HG03025 (cell line): ENCODE results near the gene FSD1L.
"Not testable (repeated sequence)": the region's sequence is repeated elsewhere in the genome, so short reads cannot be mapped to it uniquely, and the experiment has no call there.

Experiments
- ATAC-seq: cut with Tn5 transposase; IDR thresholded peaks from one replicate; pipeline ENCODE4 v1.9.1; 2021; ENCODE audit warnings: mild to moderate bottlenecking, moderate library complexity; ENCODE audit not compliant: unreplicated experiment, low FRiP score

Gene FSD1L

DNA sequence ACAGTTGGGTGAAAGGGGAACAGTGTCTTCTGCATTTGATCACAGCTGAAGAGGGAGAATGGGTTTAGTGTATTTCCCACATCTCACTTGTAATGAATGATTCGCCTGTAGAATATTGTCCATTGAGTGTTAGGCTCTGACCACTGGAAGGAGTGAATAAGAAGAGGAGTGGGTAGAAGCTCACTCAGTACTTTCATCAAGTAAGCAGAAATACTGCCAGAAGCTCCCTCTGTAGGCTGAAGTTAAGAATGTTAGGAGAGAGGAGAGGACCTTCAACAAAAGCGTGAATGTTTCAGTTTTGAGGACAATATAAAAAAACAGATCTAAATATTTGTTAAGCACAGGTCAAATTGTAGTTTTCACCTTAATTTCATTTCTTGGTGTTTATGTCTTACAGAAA, 27.5 kb downstream of the FSD1L start:
- ATAC-seq, result no peak

GRCh38 chr9:105479846-105480245, 32.0 kb downstream of the FSD1L start:
- ATAC-seq, result no peak

DNA sequence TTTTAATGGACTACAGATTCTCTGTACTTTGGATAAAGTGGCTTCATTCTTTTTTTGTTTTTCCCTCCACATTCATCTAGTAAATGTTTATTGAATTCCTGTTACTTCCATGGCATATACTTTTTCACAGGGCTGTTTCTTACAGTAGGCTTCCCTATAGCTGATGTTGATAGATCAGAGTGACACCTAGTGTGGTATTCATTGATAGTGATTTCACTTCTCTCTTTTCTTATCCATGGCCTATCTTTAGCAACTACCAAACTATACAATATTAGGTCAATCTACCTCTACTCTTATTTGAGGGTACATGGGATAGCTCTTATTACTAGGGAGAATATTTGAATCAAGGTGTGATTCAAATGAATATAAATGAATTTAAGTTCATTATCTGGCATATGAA, 35.8 kb downstream of the FSD1L start:
- ATAC-seq, result no peak

GRCh38 chr9:105484226-105484625, 36.4 kb downstream of the FSD1L start:
- no peak for ATAC-seq

GRCh38 chr9:105485131-105485530, 37.3 kb downstream of the FSD1L start:
- no peak for ATAC-seq

GRCh38 chr9:105496826-105497225, 49.0 kb downstream of the FSD1L start:
- ATAC-seq, result no peak

- ATAC-seq, result no peak
Observed at GRCh38 chr9:105497704-105498103, 49.9 kb downstream of the FSD1L start.

DNA sequence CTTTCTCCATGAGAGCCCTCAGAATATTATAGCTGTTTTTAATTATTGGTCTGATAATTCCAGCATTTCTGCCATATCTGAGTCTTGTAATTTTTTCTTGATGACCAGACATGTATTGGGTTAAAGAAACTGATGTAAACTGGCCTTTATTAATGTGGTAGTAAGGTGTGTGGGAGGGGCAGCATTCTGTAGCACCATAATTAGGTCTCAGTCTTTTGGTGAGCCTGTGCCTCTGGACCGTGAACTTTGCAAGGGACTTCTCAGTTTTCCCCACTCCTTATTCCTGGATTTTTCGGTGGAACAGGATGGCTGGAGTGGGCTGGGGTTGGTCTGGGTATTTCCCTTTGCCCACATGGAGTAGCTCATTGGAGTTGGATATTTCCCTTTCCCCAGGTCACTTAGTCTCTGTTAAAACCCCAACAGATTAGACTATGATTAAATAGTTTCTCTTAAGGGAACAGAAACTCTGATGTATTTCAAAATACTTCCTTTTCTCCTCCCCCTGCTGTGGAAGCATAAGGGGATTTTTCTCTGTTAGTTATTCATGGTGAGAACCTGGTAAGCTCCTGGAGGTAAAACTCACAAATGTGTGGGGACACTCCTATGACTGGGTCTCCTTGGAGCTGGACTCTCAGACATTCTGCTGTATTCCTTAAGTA, 52.4 kb downstream of the FSD1L start:
- peak; percentile 79 for ATAC-seq

DNA sequence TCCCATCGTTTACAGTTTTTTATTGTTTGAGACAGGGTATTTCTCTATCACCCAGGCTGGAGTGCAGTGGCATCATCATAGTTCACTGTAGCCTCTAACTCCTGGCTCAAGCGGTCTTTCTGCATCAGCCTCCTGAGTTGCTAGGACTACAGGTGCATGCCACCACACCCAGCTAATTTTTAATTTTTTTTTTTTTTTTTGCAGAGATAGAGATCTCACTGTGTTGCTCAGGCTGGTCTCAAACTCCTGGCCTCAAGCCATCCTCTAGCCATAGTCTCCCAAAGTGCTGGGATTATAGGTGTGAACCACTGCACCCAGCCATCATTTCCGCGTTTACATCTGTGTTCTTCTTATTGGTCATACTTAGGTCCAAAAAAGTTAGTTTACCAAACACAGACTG, 53.6 kb downstream of the FSD1L start:
- ATAC-seq, result no peak

DNA sequence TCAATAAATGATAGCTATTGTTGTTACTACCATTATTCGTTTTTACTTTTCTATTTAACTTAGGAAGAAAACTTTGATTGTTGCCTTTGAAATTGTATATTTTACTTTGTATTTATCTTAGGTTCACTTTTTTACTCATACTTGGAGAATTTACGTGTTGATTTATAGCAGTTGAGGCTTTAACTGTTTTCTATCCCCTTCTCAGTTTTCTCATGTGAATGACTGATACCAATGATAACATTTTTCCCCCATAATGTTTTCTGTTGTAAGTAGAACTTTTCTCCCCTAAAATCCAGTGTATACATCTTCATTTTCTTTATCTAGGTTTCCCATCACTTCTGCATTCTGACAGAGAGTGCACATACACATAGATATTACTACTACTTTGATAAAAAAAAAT, 54.4 kb downstream of the FSD1L start:
- ATAC-seq, result no peak

GRCh38 chr9:105503881-105504280, 56.0 kb downstream of the FSD1L start:
- no peak for ATAC-seq

DNA sequence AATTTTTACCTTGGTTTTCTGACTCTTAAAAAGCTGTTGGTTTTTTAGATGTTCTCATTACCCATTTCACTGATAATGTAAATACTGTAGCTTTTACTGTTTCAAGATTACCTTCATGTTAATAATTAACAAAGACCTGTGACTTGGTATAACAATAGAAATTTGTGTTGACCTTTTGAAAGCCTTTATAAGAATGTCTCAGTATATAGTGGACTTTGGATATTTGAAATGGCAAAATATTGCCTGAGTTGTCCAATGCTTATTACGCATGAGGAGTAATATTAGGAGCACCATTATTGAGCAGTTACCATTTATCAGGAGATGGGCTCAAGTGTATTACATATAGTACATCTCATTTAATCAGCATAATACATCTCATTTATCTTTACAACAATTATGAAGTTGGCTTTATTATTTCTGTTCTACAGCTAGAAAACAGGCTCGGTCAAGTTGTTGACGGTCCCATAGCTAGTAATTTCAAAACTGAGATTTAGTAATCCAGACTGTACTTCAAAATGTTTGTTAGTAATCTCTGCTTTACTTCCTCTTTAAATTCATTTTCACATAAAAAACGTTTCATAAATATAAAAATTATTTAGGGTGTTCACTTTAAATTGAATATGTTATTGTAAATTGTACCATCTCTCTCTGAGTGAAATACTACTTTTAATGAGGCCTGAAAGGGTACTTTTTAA, 59.4 kb downstream of the FSD1L start:
- no peak for ATAC-seq

- ATAC-seq, result no peak
Observed at GRCh38 chr9:105508530-105508929, 60.7 kb downstream of the FSD1L start.

GRCh38 chr9:105510024-105510423, 62.2 kb downstream of the FSD1L start:
- ATAC-seq, result no peak

DNA sequence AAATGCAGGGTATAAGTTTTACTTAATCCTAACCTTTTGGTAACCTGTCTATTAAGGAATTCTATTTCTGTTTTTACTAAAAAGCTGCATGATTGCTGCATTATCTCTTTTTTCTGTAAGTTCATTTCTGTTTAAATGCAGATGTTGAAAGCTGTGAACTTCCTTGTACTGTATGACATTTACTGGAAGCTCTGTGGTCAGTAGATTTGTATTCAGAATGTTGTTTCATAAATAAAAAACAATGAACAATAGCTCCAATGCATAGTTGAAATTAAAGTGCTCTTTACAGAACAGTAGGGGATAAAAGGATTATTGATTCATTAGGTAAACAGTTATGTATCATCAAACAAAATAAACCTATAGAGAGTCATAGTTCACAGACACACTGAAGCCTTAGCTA, 63.6 kb downstream of the FSD1L start:
- no peak for ATAC-seq

DNA sequence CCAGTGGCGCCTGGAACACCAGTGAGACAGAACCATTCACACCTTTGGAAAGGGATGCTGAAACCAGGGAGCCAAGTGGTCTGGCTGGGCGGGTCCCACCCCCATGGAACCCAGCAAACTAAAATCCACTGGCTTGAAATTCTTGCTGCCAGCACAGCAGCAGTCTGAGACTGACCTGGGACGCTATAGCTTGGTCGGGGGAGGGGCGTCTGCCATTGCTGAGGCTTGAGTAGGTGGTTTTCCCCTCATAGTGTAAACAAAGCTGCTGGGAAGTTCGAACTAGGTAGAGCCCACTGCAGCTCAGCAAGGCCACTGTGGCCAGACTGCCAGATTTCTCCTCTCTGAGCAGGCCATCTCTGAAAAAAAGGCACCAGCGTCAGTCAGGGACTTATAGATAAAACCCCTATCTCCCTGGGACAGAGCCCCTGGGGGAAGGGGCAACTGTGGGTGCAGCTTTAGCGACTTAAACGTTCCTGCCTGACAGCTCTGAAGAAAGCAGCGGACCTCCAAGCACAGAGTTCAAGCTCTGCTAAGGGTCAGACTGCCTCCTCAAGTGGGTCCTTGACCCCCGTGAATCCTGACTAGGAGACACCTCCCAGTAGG, 68.1 kb downstream of the FSD1L start:
- no peak for ATAC-seq

DNA sequence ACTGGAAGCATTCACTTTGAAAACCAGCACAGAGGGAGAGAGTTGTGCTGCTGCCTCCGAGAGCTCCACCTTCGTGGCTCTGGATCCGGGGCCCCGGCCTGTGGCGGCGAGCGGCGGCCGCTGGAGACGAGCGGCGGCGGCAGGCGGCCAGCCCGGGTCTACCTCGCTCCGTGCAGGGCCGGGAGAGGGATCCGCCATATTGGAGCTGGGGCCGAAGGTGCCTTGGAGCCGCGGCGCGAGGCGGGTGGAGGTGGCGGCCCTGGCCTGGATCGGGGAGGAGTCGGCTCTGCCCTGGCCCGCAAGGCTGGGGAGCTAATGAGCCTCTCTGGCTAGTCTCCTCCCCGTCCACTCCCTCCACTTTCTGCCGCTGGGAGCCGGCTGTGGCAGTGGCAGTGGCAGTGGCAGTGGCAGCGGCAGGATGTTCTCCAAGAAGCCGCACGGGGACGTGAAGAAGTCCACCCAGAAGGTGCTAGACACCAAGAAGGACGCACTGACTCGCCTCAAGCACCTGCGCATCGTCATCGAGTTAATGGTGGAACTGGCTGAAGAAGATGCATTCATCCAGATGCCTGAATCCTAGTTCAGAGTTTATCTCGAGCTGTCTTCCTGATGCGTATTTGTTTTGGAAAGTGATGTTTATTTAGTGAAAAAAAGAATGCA, 72.0 kb downstream of the FSD1L start:
- ATAC-seq, result peak; percentile 60

- ATAC-seq, result not testable (repeated sequence)
Observed at GRCh38 chr9:105520992-105521391, 73.2 kb downstream of the FSD1L start.

DNA sequence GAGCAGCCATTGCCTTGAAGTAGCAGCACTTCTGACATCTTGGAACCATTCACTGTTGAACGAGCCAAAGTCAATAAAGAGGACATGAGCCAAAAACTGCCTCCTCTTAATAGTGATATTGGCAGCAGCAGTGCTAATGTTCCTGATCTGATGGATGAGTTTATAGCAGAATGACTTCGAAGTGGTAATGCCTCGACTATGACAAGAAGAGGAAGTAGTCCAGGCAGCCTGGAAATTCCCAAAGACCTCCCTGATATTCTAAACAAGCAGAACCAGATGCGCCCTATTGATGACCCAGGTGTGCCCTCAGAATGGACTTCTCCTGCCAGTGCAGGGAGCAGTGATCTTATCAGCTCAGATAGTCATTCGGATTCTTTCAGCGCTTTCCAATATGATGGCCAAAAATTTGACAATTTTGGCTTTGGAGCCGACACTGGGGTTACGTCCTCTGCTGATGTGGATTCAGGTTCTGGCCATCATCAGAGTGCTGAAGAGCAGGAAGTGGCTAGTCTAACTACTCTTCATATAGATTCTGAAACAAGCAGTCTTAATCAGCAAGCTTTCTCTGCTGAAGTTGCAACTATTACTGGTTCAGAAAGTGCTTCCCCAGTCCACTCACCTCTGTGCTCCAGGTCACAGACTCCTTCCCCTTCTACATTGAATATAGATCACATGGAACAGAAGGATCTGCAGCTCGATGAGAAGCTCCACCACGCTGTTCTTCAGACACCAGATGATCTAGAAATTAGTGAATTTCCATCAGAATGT, 75.0 kb downstream of the FSD1L start:
- not testable (repeated sequence) for ATAC-seq

- ATAC-seq, result no peak
Observed at GRCh38 chr9:105531530-105531929, 83.7 kb downstream of the FSD1L start.
